SK-N-SH (cell line): ENCODE data around the gene EML1. TPM values are rescaled to one million over a fixed set of nuclear protein-coding genes. Genes with fewer than 3 reads are reported as not detected.

Source experiments
- CTCF ChIA-PET: fragments of 300-600, 350-600 bp; formaldehyde crosslinking; extraction: SDS; loops from one replicate; lab custom pipeline; 2021; lab: Yijun Ruan, JAX
- POLR2A ChIA-PET: fragments of 350-600 bp; sonication (Branson Sonifier 250); formaldehyde crosslinking; extraction: SDS; loops from one replicate; lab custom pipeline; 2020; ENCODE audit warnings: antibody characterized with exemption, inconsistent platforms; lab: Yijun Ruan, JAX
- DNase-seq: peaks from one replicate; pipeline ENCODE4 v3.0.0; 2012
- H2AFZ ChIP-seq: fragments of 200-600 bp; sonication (generic); 2 replicates; pipeline ENCODE4 v1.8.1; 2016; ENCODE audit warnings: antibody characterized with exemption, mild to moderate bottlenecking, low read depth
- H3F3A ChIP-seq: fragments of 200-600 bp; sonication (generic); replicated peaks from 2 replicates; pipeline ENCODE3; 2016; ENCODE audit warnings: antibody characterized with exemption, mild to moderate bottlenecking; ENCODE audit not compliant: insufficient read depth
- H3K27ac ChIP-seq, 2 experiments: fragments of 200-500 bp in 1 of 2; fragments of 200-600 bp in 1 of 2; sonication (Bioruptor generic) in 1 of 2; sonication (generic), shearing (Covaris generic) in 1 of 2; 2 replicates each; pipeline versions ENCODE4 v1.5.1 to v1.6.1; 2014 to 2016; ENCODE audit warnings: low read depth in 2 of 2, inconsistent platforms in 1 of 2, low read length in 1 of 2, mild to moderate bottlenecking in 1 of 2, mixed read lengths in 1 of 2
- H3K27me3 ChIP-seq: fragments of 200-600 bp; sonication (generic), shearing (Covaris generic); 2 replicates; pipeline ENCODE4 v1.6.1; 2016; ENCODE audit warnings: mixed run types; ENCODE audit not compliant: insufficient read depth
- H3K36me3 ChIP-seq, 2 experiments: fragments of 200-500 bp in 1 of 2; fragments of 200-600 bp in 1 of 2; sonication (Bioruptor generic) in 1 of 2; sonication (generic) in 1 of 2; replicated peaks in 1 of 2; 2 replicates each; pipeline versions ENCODE3 to v1.5.1; 2014 to 2016; ENCODE audit warnings: low read length in 1 of 2, mild to moderate bottlenecking in 1 of 2; ENCODE audit not compliant: insufficient read depth in 2 of 2, control insufficient read depth in 1 of 2
- H3K4me1 ChIP-seq, 2 experiments: fragments of 200-500 bp in 1 of 2; fragments of 200-600 bp in 1 of 2; sonication (Bioruptor generic) in 1 of 2; sonication (generic), shearing (Covaris generic) in 1 of 2; 2 replicates each; pipeline versions ENCODE4 v1.5.1 to v1.6.1; 2014 to 2016; ENCODE audit warnings: low read depth in 1 of 2, low read length in 1 of 2, mixed run types in 1 of 2; ENCODE audit not compliant: insufficient read depth in 2 of 2, control insufficient read depth in 1 of 2
- H3K4me2 ChIP-seq: fragments of 200-600 bp; sonication (generic), shearing (Covaris generic); 2 replicates; pipeline ENCODE4 v1.6.1; 2017; ENCODE audit warnings: mixed run types
- H3K4me3 ChIP-seq, 2 experiments: fragments of 200-500 bp in 1 of 2; fragments of 200-600 bp in 1 of 2; sonication (Bioruptor generic) in 1 of 2; sonication (generic), shearing (Covaris generic) in 1 of 2; 2 replicates each; pipeline versions ENCODE4 v1.5.1 to v1.8.1; 2014 to 2016; ENCODE audit warnings: low read depth in 2 of 2, inconsistent platforms in 1 of 2, low read length in 1 of 2, mild to moderate bottlenecking in 1 of 2, mixed read lengths in 1 of 2, moderate library complexity in 1 of 2
- H3K79me2 ChIP-seq: fragments of 200-600 bp; sonication (generic); 2 replicates; pipeline ENCODE4 v1.8.1; 2017; ENCODE audit warnings: mild to moderate bottlenecking; ENCODE audit not compliant: insufficient read depth
- H3K9ac ChIP-seq: fragments of 200-600 bp; sonication (generic); 2 replicates; pipeline ENCODE4 v1.6.1; 2017; ENCODE audit warnings: mixed run types
- H3K9me2 ChIP-seq: fragments of 200-600 bp; sonication (generic); 2 replicates; pipeline ENCODE4 v1.6.1; 2017; ENCODE audit warnings: mixed run types
- H3K9me3 ChIP-seq: fragments of 200-600 bp; sonication (generic); 2 replicates; pipeline ENCODE4 v1.6.1; 2017; ENCODE audit warnings: mixed run types, mild to moderate bottlenecking, moderate library complexity
- H4K20me1 ChIP-seq: fragments of 200-600 bp; sonication (generic); 2 replicates; pipeline ENCODE4 v1.6.1; 2017; ENCODE audit warnings: mild to moderate bottlenecking, mixed run types; ENCODE audit not compliant: insufficient read depth
- EP300 ChIP-seq, 2 experiments: IDR thresholded peaks; 2 replicates each; pipeline versions ENCODE4 v1.4.0 to v1.6.1; 2012; ENCODE audit warnings: borderline replicate concordance in 1 of 2, low read depth in 1 of 2, low read length in 1 of 2
- EZH2phosphoT487 ChIP-seq: fragments of 200-600 bp; sonication (generic); IDR thresholded peaks from 2 replicates; pipeline ENCODE4 v1.6.1; 2017; ENCODE audit warnings: low read depth, mixed run types, mild to moderate bottlenecking, antibody characterized with exemption, moderate library complexity, borderline replicate concordance
- FOSL2 ChIP-seq: IDR thresholded peaks from 2 replicates; pipeline ENCODE4 v1.4.0; 2012; ENCODE audit warnings: low read depth, mild to moderate bottlenecking, moderate library complexity, borderline replicate concordance
- JUND ChIP-seq: IDR thresholded peaks from 2 replicates; pipeline ENCODE4 v1.4.0; 2012
- MEF2A ChIP-seq: IDR thresholded peaks from 2 replicates; pipeline ENCODE4 v1.4.0; 2012; ENCODE audit warnings: low read depth, borderline replicate concordance
- NFIC ChIP-seq: IDR thresholded peaks from 2 replicates; pipeline ENCODE4 v1.4.0; 2012; ENCODE audit warnings: borderline replicate concordance
- POLR2AphosphoS5 ChIP-seq: IDR thresholded peaks from 2 replicates; pipeline ENCODE4 v1.6.1; 2012; ENCODE audit warnings: low read depth, low read length
- RAD21 ChIP-seq: IDR thresholded peaks from 2 replicates; pipeline ENCODE4 v1.6.1; 2012; ENCODE audit warnings: mild to moderate bottlenecking, low read length
- RXRA ChIP-seq: IDR thresholded peaks from 2 replicates; pipeline ENCODE4 v1.4.0; 2012; ENCODE audit warnings: low read depth, mild to moderate bottlenecking, borderline replicate concordance
- SIN3A ChIP-seq: IDR thresholded peaks from 2 replicates; pipeline ENCODE4 v1.6.1; 2012; ENCODE audit warnings: low read depth, mild to moderate bottlenecking, low read length, moderate library complexity, borderline replicate concordance
- SMC3 ChIP-seq: IDR thresholded peaks from 2 replicates; pipeline ENCODE4 v1.6.1; 2012; ENCODE audit warnings: low read depth, low read length, improper control_type of control experiment
- TAF1 ChIP-seq: IDR thresholded peaks from 2 replicates; pipeline ENCODE4 v1.6.1; 2012; ENCODE audit warnings: low read depth, mild to moderate bottlenecking, low read length, moderate library complexity, borderline replicate concordance
- TCF12 ChIP-seq: IDR thresholded peaks from 2 replicates; pipeline ENCODE4 v1.4.0; 2012
- TEAD4 ChIP-seq: IDR thresholded peaks from 2 replicates; pipeline ENCODE4 v1.4.0; 2012; ENCODE audit warnings: mild to moderate bottlenecking, borderline replicate concordance; ENCODE audit not compliant: insufficient read depth
- YY1 ChIP-seq: IDR thresholded peaks from 2 replicates; pipeline ENCODE4 v1.4.0; 2012; ENCODE audit warnings: low read depth, mild to moderate bottlenecking
- WGBS: methylation state at CpG from one replicate; pipeline ENCODE4 v1.1.6; 2017; ENCODE audit warnings: low lambda C conversion rate; 5-methylcytosine and 5-hydroxymethylcytosine counted together
- polyA plus RNA-seq, 3 experiments: library from polyadenylated mRNA; depleted of rRNA; stranded (reverse); fragments of >200 nt; gene quantifications; 2 replicates each; pipeline ENCODE4 v1.2.3, GENCODE V29; 2012
- TF ChIP-seq, protein P1 (sequence below): IDR thresholded peaks from 2 replicates; pipeline ENCODE4 v1.6.1; 2012; ENCODE audit warnings: mild to moderate bottlenecking, low read depth, low read length, moderate library complexity
- TF ChIP-seq, protein P2 (sequence below): IDR thresholded peaks from 2 replicates; pipeline ENCODE4 v1.4.0; 2012; ENCODE audit warnings: low read depth, borderline replicate concordance
- TF ChIP-seq, protein P3 (sequence below): IDR thresholded peaks from 2 replicates; pipeline ENCODE4 v1.4.0; 2012; ENCODE audit warnings: low read depth
- TF ChIP-seq, protein P4 (sequence below): IDR thresholded peaks from 2 replicates; pipeline ENCODE4; 2012

Gene EML1
- polyA plus RNA-seq, 1 of the 3 experiments (the other 2 are of a cell fraction), result 6.3 TPM

DNA sequence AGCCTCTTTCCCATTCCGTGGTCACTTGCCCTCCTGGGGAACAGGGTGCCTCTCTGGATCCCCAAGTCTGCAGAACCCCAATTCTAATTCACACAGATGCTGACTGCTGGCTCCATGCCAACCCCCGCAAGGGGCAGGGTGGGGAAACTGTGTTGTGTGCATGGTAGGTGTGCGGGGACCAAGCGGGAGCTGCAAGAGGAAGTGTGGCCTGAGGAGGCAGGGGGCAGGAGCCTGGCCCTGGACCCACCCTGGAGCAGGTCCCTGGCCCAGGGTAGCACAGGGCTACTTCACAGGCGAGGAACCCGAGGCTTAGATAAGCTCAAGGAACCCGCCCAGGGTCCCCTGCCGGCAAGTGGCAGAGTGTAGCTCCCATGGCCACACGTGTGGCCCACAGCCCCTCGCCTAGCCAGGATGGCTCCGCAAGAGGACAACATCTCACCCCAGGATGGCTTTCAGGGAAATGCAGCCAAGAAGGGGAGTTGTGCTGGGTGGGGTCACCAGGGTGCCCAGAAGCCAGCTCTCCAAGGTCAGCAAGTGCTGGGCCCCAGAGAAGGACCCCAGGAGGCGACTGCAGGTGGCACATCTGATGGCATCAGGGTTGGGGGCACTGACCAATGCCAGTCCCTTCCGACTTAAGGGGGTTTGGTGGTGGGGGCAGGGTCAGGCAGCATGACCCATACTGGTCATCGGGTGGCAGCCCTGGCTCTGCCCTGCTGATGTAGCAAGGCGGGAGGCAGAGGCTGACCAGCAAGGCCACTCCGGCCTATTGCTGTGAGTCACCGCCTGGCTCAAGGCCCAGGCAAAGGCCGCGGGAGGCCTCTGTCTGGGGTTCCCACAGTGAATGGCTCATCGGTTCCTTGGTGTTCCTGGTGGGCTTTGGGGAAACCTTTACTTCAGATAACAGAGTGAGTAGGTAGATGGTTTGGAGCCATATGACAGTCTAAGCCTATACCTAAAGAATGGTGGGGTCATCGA is 37.3 kb upstream of the EML1 start:
- 41% methylated on average over 6 of the region's 21 CpGs for WGBS
- no peak for DNase-seq
- Histone ChIP-seq H3K4me2 (peak overlapping the region; percentile 56; the same call in 1 of the 2 replicates), H3K36me3 (no peaks in the 10 kb centered on the region), H3K4me1 (peaks cover 9 to 57% of the 10 kb centered on the region in 2 experiments; a peak in 3 of 4 replicates), H3K4me3 (no peak overlapping the region), H2AFZ (no peak overlapping the region), H3F3A (peaks cover 18% of the 10 kb centered on the region), H4K20me1 (no peaks in the 10 kb centered on the region), H3K79me2 (no peaks in the 10 kb centered on the region), H3K9ac (peak overlapping the region; percentile 46; the same call in 1 of the 2 replicates), H3K27ac (peak overlapping the region in 1 of 2 experiments; percentile 97; a peak in 2 of 4 replicates), H3K27me3 (no peaks in the 10 kb centered on the region), H3K9me3 (no peaks in the 10 kb centered on the region), H3K9me2 (no peaks in the 10 kb centered on the region)
- ChIA-PET CTCF (interaction anchor here (1.0 to 1.2 kb wide), 4 partner anchors 16 to 118 kb away, joined by 3 to 4 read pairs (median 3); no protein-coding TSS in a partner anchor), POLR2A (no interaction called here)
- peak; percentile 96 for TF ChIP-seq FOSL2
- TF ChIP-seq RXRA, result peak; percentile 75; the same call in 1 of the 2 replicates
- no peak for TF ChIP-seq SIN3A
- TF ChIP-seq, protein P1, sequence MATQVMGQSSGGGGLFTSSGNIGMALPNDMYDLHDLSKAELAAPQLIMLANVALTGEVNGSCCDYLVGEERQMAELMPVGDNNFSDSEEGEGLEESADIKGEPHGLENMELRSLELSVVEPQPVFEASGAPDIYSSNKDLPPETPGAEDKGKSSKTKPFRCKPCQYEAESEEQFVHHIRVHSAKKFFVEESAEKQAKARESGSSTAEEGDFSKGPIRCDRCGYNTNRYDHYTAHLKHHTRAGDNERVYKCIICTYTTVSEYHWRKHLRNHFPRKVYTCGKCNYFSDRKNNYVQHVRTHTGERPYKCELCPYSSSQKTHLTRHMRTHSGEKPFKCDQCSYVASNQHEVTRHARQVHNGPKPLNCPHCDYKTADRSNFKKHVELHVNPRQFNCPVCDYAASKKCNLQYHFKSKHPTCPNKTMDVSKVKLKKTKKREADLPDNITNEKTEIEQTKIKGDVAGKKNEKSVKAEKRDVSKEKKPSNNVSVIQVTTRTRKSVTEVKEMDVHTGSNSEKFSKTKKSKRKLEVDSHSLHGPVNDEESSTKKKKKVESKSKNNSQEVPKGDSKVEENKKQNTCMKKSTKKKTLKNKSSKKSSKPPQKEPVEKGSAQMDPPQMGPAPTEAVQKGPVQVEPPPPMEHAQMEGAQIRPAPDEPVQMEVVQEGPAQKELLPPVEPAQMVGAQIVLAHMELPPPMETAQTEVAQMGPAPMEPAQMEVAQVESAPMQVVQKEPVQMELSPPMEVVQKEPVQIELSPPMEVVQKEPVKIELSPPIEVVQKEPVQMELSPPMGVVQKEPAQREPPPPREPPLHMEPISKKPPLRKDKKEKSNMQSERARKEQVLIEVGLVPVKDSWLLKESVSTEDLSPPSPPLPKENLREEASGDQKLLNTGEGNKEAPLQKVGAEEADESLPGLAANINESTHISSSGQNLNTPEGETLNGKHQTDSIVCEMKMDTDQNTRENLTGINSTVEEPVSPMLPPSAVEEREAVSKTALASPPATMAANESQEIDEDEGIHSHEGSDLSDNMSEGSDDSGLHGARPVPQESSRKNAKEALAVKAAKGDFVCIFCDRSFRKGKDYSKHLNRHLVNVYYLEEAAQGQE, result 0 out of 2 replicates have a peak, but pooled peaks have one; percentile 30
- TF ChIP-seq EP300 (IDR thresholded peaks at IDR 0.05; ENCODE audit: borderline replicate concordance in 1 of 2, low read depth in 1 of 2, low read length in 1 of 2), result peak in 1 of 2 experiments; percentile 75; a peak in 1 of 4 replicates
- TF ChIP-seq TCF12, result peak; percentile 78
- TF ChIP-seq TEAD4, result peak; percentile 61; the same call in 1 of the 2 replicates
- TF ChIP-seq, protein P2, sequence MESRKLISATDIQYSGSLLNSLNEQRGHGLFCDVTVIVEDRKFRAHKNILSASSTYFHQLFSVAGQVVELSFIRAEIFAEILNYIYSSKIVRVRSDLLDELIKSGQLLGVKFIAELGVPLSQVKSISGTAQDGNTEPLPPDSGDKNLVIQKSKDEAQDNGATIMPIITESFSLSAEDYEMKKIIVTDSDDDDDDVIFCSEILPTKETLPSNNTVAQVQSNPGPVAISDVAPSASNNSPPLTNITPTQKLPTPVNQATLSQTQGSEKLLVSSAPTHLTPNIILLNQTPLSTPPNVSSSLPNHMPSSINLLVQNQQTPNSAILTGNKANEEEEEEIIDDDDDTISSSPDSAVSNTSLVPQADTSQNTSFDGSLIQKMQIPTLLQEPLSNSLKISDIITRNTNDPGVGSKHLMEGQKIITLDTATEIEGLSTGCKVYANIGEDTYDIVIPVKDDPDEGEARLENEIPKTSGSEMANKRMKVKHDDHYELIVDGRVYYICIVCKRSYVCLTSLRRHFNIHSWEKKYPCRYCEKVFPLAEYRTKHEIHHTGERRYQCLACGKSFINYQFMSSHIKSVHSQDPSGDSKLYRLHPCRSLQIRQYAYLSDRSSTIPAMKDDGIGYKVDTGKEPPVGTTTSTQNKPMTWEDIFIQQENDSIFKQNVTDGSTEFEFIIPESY, result 0 out of 2 replicates have a peak, but pooled peaks have one; percentile 41
- TF ChIP-seq TAF1, result no peak
- TF ChIP-seq, protein P3, sequence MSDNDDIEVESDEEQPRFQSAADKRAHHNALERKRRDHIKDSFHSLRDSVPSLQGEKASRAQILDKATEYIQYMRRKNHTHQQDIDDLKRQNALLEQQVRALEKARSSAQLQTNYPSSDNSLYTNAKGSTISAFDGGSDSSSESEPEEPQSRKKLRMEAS, result peak; percentile 60; the same call in 1 of the 2 replicates
- TF ChIP-seq EZH2phosphoT487, result no peak
- no peak for TF ChIP-seq SMC3
- no peak for TF ChIP-seq YY1
- peak; percentile 53; the same call in 1 of the 2 replicates for TF ChIP-seq POLR2AphosphoS5
- no peak; the same call in 1 of the 2 replicates for TF ChIP-seq MEF2A
- peak; percentile 98 for TF ChIP-seq NFIC
- 0 out of 2 replicates have a peak, but pooled peaks have one; percentile 4 for TF ChIP-seq RAD21
- TF ChIP-seq, protein P4, sequence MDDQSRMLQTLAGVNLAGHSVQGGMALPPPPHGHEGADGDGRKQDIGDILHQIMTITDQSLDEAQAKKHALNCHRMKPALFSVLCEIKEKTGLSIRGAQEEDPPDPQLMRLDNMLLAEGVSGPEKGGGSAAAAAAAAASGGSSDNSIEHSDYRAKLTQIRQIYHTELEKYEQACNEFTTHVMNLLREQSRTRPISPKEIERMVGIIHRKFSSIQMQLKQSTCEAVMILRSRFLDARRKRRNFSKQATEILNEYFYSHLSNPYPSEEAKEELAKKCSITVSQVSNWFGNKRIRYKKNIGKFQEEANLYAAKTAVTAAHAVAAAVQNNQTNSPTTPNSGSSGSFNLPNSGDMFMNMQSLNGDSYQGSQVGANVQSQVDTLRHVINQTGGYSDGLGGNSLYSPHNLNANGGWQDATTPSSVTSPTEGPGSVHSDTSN, result peak; percentile 55
- TF ChIP-seq JUND, result peak; percentile 93
